Left lobe of liver (tissue), 2 donors: ENCODE data around the gene SPATA7. TPM values are rescaled to one million over a fixed set of nuclear protein-coding genes. Genes with fewer than 3 reads are reported as not detected.
"Not testable (repeated sequence)": the region's sequence is repeated elsewhere in the genome, so short reads cannot be mapped to it uniquely, and the experiment has no call there.

Experiments
- ATAC-seq: fragments of 200-7000 bp; cut with Tn5 transposase; one replicate; pipeline ENCODE4 v1.9.1; 2020; ENCODE audit warnings: mild to moderate bottlenecking, moderate library complexity
- DNase-seq: peaks from one replicate; pipeline ENCODE4 v3.0.0-alpha.2; 2020; ENCODE audit warnings: low spot score
- total RNA-seq: library from RNA; stranded (reverse); gene quantifications from one replicate; pipeline ENCODE4 v1.2.1, GENCODE V29; 2021
- donor health status: DM: no; HTN: no; CAD: no; lungs with moderate emphysema.
- donor health status: DM: no; HTN: yes; CAD: no.

The SPATA7 gene
- total RNA-seq: 3.2 TPM

- DNase-seq: peak; percentile 95
- peak; percentile 98 for ATAC-seq
Measured at GRCh38 chr14:88385212-88386101, at the start of gene SPATA7. TSS of gene SPATA7 (plus strand) at chr14:88385657. CDS start at chr14:88385819, 162 bp downstream.

GRCh38 chr14:88340357-88340756, 45.1 kb upstream of the SPATA7 start:
- ATAC-seq: no peak

GRCh38 chr14:88342980-88343379, 42.5 kb upstream of the SPATA7 start:
- no peak for ATAC-seq
- no peak for DNase-seq

More at GRCh38 chr14:88340357-88340756, 45.1 kb upstream of the SPATA7 start:
- DNase-seq: no peak

GRCh38 chr14:88346048-88346639, 39.3 kb upstream of the SPATA7 start:
- ATAC-seq: no peak
- DNase-seq: no peak

- no peak for ATAC-seq
- no peak for DNase-seq
Measured at GRCh38 chr14:88348546-88348945, 36.9 kb upstream of the SPATA7 start.

GRCh38 chr14:88351966-88352691, 33.3 kb upstream of the SPATA7 start:
- no peak for ATAC-seq
- no peak for DNase-seq

- ATAC-seq: no peak
- DNase-seq: no peak
Measured at GRCh38 chr14:88352698-88353097, 32.8 kb upstream of the SPATA7 start.

- DNase-seq: no peak
- ATAC-seq: no peak
Measured at GRCh38 chr14:88354358-88354757, 31.1 kb upstream of the SPATA7 start.

- ATAC-seq: no peak
- DNase-seq: no peak
Measured at GRCh38 chr14:88359500-88359899, 26.0 kb upstream of the SPATA7 start.

GRCh38 chr14:88363644-88364043, 21.8 kb upstream of the SPATA7 start:
- no peak for DNase-seq
- ATAC-seq: no peak

- no peak for ATAC-seq
- no peak for DNase-seq
Measured at GRCh38 chr14:88364710-88365413, 20.6 kb upstream of the SPATA7 start.

- no peak for DNase-seq
- no peak for ATAC-seq
Measured at GRCh38 chr14:88369496-88369895, 16.0 kb upstream of the SPATA7 start.

GRCh38 chr14:88379706-88380343, 5.6 kb upstream of the SPATA7 start:
- ATAC-seq (no peak), DNase-seq (no peak)

GRCh38 chr14:88380405-88380804, 5.1 kb upstream of the SPATA7 start:
- DNase-seq (no peak), ATAC-seq (no peak)

GRCh38 chr14:88381634-88382033, 3.8 kb upstream of the SPATA7 start:
- DNase-seq, ATAC-seq: not testable (repeated sequence)

- ATAC-seq (peak; percentile 17), DNase-seq (no peak)
Measured at GRCh38 chr14:88384718-88385117, 739 bp upstream of the SPATA7 start.

GRCh38 chr14:88386256-88386794, 868 bp downstream of the SPATA7 start:
- ATAC-seq: no peak
- DNase-seq: no peak

- ATAC-seq: no peak
- no peak for DNase-seq
Measured at GRCh38 chr14:88388741-88389282, 3.4 kb downstream of the SPATA7 start.

- no peak for ATAC-seq
- DNase-seq: no peak
Measured at GRCh38 chr14:88392609-88393008, 7.2 kb downstream of the SPATA7 start.

- ATAC-seq: no peak
- DNase-seq: no peak
Measured at GRCh38 chr14:88411039-88411438, 25.6 kb downstream of the SPATA7 start.
